ENCODE results near the gene ASB16.
"Not testable (repeated sequence)": the region's sequence is repeated elsewhere in the genome, so short reads cannot be mapped to it uniquely, and the experiment has no call there.

Gene ASB16, protein sequence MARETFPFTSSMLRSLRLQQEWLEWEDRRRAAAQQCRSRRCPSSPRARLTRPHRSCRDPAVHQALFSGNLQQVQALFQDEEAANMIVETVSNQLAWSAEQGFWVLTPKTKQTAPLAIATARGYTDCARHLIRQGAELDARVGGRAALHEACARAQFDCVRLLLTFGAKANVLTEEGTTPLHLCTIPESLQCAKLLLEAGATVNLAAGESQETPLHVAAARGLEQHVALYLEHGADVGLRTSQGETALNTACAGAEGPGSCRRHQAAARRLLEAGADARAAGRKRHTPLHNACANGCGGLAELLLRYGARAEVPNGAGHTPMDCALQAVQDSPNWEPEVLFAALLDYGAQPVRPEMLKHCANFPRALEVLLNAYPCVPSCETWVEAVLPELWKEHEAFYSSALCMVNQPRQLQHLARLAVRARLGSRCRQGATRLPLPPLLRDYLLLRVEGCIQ

GRCh38 chr17:44170499-44171201, at the start of gene ASB16:
Gene ASB16, plus strand, starts transcription at chr17:44170704. Its CDS starts 86 bp downstream, at chr17:44170790.
- no peak for DNase-seq (ENCODE audit: low read depth)

GRCh38 chr17:44120851-44121605, 49.5 kb upstream of the ASB16 start:
- DNase-seq (ENCODE audit: low read depth): no peak

- no peak for DNase-seq (ENCODE audit: low read depth)
Observed at GRCh38 chr17:44121997-44122815, 48.3 kb upstream of the ASB16 start.

- no peak for DNase-seq (ENCODE audit: low read depth)
Observed at GRCh38 chr17:44122816-44123355, 47.6 kb upstream of the ASB16 start.

- DNase-seq (ENCODE audit: low read depth): peak; percentile 61
Observed at GRCh38 chr17:44123356-44124117, 47.0 kb upstream of the ASB16 start, which contains the start of gene HDAC5. Gene HDAC5, minus strand, starts transcription at chr17:44123641. Its CDS starts 6,126 bp downstream, at chr17:44117515.

DNA sequence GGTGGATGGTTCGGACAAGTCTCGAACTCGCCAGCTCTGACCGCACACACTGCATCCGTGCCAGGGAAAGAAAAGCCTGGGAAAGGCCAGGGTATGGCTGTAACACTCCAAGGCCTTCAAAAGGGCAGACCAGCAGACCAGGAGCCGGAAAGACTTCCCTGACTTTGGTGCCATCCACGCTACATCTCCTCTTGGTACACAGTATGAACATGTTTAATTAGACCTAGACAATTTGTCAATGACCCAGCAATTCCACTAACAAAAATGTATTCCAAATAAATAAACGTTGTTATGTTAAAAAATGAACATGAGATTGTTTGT, 46.4 kb upstream of the ASB16 start:
- no peak for DNase-seq (ENCODE audit: low read depth)

DNA sequence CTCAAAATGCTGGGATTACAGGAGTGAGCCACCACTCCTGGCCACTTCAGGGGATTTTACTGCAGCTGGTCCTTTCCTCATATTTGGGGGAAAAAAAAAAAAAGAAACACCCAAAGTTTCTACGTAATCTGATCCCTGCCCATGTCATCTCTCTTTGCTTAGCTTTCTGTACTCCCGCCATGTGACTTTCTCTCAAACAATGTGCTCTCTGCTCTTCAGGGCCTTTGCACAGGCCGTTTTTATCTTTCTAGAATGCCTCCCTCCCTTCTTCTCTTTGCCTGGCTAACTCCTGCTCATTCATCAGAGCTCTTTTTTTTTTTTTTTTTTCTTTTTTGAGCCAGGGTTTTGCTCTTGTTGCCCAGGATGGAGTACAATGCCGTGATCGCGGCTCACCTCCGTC, 42.1 kb upstream of the ASB16 start:
- DNase-seq (ENCODE audit: low read depth): no peak

GRCh38 chr17:44130693-44131349, 39.7 kb upstream of the ASB16 start:
- DNase-seq (ENCODE audit: low read depth): no peak

DNA sequence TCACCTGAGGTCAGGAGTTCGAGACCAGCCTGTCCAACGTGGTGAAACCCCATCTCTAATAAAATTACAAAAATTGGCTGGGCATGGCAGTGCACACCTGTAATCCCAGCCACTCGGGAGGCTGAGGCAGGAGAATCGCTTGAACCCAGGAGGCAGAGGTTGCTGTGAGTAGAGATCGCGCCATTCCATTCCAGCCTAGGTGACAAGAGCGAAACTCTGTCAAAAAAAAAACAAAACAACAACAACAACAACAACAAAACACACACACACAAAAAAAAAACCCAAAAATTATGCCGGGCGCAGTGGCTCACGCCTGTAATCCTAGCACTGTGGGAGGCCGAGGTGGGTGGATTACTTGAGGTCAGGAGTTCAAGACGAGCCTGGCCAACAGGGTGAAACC, 39.1 kb upstream of the ASB16 start:
- DNase-seq (ENCODE audit: low read depth): not testable (repeated sequence)

DNA sequence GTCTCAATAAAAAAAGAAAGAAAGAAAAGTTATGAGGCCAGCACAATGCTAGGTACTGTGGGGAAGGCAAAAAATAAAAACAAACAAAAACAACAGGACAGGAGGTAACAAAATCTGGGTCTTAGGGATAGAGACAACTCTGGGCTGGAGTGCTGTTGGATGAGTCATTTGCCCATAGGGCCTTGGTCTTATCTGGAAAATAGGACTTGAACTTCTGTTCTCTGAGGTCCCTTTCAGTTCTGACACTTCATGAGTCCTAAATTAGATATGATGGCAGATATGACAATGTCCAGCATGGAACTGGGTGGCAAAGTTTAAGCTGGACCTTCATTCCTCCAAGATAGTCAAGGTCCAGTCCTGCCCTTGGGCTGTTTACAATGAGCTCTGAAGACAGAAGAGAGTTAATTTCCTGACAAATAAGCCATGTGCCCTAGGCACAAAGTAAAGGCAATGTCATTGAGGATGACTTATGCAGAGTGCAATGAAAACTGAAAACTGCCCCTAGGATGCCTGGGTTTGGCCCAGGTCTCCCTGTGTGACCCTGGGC, 38.2 kb upstream of the ASB16 start:
- no peak for DNase-seq (ENCODE audit: low read depth)

DNA sequence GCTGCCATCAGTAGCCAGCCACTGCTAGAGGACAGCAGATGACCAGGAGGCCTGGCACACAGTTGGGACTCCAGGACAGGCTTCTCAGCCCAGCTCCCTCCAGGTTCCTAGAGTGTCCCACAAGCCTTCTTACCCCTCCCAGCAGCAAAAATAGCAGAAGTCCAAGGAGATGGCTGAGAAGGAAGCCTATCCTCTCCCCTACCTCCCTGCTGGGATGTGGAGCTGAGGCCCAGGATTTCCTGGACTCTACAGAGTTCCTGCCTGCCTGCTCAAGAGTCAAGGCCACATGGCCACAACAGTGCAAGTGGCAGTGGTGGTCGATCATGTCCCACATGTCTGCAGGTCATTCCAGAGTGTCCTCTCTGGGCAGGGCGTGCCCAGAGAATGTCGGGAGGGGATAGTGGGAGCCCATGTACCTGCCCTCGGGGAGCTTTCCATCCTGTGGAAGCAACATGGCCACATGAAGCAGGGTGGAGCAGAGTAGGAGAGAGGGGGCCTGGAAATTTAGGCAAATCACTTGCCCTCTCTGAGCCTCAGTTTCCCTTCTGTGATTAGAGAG, 36.5 kb upstream of the ASB16 start:
- no peak for DNase-seq (ENCODE audit: low read depth)

DNA sequence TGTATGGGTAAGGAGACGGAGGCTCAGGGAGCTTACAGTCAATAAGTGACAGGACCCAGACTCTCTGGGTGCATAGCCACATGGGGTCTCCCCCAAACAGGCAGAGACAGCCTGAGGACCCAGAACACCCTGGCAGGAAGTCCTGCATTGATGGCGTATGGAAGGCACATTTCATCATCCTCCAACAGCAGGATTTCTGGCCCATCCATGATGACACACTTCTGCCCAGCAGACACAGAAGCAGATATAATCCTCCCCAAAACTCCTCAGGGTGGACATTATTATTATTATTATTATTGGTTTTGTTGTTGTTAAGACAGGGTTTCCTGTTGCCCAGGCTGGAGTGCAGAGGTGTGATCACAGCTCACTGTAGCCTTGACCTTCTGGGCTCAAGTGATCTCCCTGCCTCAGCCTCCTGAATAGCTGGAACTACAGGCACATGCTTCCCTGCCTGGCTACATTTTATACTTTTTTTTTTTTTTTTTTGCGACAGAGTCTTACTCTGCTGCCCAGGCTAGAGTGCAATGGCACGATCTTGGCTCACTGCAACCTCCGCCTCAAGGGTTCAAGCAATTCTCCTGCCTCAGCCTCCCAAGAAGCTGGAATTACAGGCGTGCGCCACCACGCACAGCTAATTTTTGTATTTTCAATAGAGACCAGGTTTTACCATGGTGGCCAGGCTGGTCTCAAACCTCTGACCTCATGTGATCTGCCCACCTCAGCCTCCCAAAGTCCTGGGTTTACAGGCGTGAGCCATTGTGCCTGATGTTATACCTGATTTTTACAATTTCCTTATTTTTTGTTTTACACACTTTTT, 35.5 kb upstream of the ASB16 start:
- no peak for DNase-seq (ENCODE audit: low read depth)

DNA sequence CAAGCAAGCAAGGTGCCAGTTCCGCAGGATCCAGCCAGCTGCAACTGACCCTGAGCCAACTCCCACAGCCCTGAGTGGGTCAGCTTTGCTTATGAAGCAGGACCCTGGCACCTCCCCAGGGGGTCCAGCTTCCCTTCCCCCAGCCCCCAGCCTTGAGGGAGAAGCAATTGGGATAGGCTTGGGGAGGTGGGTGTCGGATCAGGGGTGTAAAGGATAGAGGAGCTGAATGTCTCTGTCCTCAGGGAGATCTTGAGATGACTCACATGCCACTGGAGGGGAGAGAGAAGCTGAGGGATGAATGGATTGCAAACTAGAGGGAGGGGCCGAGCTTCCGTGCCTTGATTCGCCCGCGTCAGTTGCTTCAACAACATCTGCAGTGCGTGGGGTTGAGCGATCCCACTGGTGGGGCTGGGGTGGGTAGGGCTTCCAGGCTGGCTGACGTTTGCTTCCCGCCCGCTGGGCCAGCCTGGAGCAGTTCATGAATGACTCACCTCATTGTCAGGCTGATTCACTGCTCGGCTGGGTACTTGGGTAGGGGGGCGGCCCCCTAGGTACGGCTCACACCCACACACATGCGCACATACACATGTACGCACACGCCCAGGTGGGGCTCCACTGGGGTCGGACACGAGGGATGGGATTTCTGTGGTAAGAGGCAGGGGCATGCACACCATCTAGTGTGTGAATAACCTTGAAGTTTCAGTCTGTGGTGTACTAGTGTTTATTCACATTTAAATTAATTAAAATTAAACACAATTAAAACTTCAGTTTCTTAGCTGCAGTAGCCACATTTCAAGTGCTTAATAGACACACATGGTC, 32.4 kb upstream of the ASB16 start:
- peak; percentile 96 for DNase-seq (ENCODE audit: low read depth)

DNA sequence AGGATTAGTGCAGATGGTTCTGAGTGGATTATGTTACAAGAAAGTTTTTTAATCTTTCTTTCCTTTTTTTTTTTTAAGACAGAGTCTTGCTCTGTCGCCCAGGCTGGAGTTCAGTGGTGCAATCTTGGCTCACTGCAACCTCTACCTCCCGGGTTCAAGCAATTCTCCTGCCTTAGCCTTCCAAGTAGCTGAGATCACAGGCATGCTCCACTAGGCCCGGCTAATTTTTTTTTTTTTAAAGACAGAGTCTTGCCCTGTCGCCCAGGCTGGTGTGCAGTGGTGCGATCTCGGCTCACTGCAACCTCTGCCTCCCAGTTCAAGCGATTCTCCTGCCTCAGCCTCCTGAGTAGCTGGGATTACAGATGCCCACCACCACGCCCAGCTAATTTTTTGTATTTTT, 26.6 kb upstream of the ASB16 start:
- not testable (repeated sequence) for DNase-seq (ENCODE audit: low read depth)

DNA sequence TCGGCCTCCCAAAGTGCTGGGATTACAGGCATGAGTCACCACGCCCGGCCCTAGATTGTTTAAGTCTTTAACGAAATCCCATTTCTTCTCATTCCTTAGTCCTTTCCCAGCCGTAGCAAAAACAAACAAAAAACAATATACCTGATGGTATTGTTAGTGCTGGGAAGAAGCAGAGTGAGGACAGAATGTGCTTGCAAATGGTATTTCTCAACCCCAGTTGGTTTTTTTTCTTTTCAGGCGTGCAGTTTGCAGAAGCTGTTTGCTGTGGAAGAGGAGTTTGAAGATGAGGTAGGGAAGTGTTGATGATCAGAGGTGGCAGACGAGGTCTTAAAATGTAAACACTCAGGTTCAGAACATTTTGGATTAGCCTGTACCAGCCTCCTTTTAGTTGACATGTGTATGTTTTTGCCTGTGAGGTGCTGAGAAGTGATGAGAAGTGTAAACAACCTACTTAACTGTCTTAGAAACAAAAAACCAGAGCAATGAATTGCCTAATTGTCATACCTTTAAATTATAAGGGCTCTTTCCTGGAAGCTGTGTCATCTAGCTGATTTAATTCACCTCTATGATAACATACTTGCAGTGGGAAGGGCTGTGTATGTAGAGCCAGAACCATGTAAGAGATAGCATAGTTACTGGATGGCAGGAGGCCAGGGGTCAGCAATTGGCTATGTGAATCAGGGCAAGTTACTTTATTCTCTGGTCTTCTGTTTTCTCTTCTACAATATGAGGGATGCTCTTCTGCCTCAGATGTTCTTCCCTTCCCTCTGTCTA, 25.4 kb upstream of the ASB16 start:
- no peak for DNase-seq (ENCODE audit: low read depth)

- DNase-seq (ENCODE audit: low read depth): no peak
Observed at GRCh38 chr17:44146375-44147346, 23.8 kb upstream of the ASB16 start.
